Measurements from ENCODE around the gene PRLH. TPM values are rescaled to one million over a fixed set of nuclear protein-coding genes. Genes with fewer than 3 reads are reported as not detected.

The PRLH gene
- polyA plus RNA-seq, 1 experiment, result not detected

GRCh38 chr2:237573721-237574415 is 7.5 kb downstream of the PRLH start:
- CTCF ChIA-PET, result interaction anchor here (0.6 to 4.8 kb wide), 10 partner anchors 8 to 487 kb away, joined by 3 to 111 read pairs (median 24); partner anchors contain the start of genes COPS8 and RAB17
- Histone ChIP-seq H3K27me3 (ENCODE audit: control insufficient read depth, insufficient read depth, low read length) (no peaks in the 10 kb centered on the region; the same call in 1 of the 2 replicates), H3K36me3 (ENCODE audit: control insufficient read depth, insufficient read depth, low read length) (no peaks in the 10 kb centered on the region), H3K4me3 (ENCODE audit: low read depth, low read length) (no peak overlapping the region)
- TF ChIP-seq CTCF (IDR thresholded peaks at IDR 0.05; ENCODE audit: insufficient read depth, low read depth, low read length), result no peak
- no peak for DNase-seq (ENCODE audit: low read depth)
- POLR2A ChIA-PET, result no interaction called here

- TF ChIP-seq CTCF (IDR thresholded peaks at IDR 0.05; ENCODE audit: insufficient read depth, low read depth, low read length), result no peak
- no peak overlapping the region for H3K4me3 ChIP-seq (ENCODE audit: low read depth, low read length)
- no peaks in the 10 kb centered on the region for H3K36me3 ChIP-seq (ENCODE audit: control insufficient read depth, insufficient read depth, low read length)
- no peak for DNase-seq (ENCODE audit: low read depth)
- ChIA-PET CTCF (interaction anchor here (1.0 to 4.5 kb wide), 6 partner anchors 16 to 488 kb away, joined by 4 to 40 read pairs (median 17); partner anchors contain the start of genes COPS8 and RAB17), POLR2A (no interaction called here)
- peaks cover under 1% of the 10 kb centered on the region; the same call in 1 of the 2 replicates for H3K27me3 ChIP-seq (ENCODE audit: control insufficient read depth, insufficient read depth, low read length)
These were observed 8.1 kb downstream of the PRLH start for GRCh38 chr2:237574467-237574866.

GRCh38 chr2:237574894-237575868 is 8.8 kb downstream of the PRLH start:
- H3K27me3 ChIP-seq (ENCODE audit: control insufficient read depth, insufficient read depth, low read length), result peaks cover 3% of the 10 kb centered on the region; the same call in 1 of the 2 replicates
- H3K36me3 ChIP-seq (ENCODE audit: control insufficient read depth, insufficient read depth, low read length), result no peaks in the 10 kb centered on the region
- no peak for TF ChIP-seq CTCF (IDR thresholded peaks at IDR 0.05; ENCODE audit: insufficient read depth, low read depth, low read length)
- H3K4me3 ChIP-seq (ENCODE audit: low read depth, low read length), result no peak overlapping the region
- ChIA-PET POLR2A (interaction anchor here (0.7 kb wide), 1 partner anchor 10 kb away, joined by 3 read pairs; no protein-coding TSS in a partner anchor), CTCF (interaction anchor here (1.0 to 4.5 kb wide), 6 partner anchors 15 to 454 kb away, joined by 4 to 40 read pairs (median 9); partner anchors contain the start of gene RAB17)
- no peak for DNase-seq (ENCODE audit: low read depth)

- peaks cover 3% of the 10 kb centered on the region; the same call in 1 of the 2 replicates for H3K27me3 ChIP-seq (ENCODE audit: control insufficient read depth, insufficient read depth, low read length)
- TF ChIP-seq CTCF (IDR thresholded peaks at IDR 0.05; ENCODE audit: insufficient read depth, low read depth, low read length), result no peak
- DNase-seq (ENCODE audit: low read depth), result no peak
- H3K36me3 ChIP-seq (ENCODE audit: control insufficient read depth, insufficient read depth, low read length), result no peaks in the 10 kb centered on the region
- ChIA-PET CTCF (interaction anchor here (1.2 to 2.5 kb wide), 2 partner anchors 63 to 169 kb away, joined by 7 to 11 read pairs; no protein-coding TSS in a partner anchor), POLR2A (interaction anchor here (0.7 kb wide), 1 partner anchor 9 kb away, joined by 3 read pairs; no protein-coding TSS in a partner anchor)
- H3K4me3 ChIP-seq (ENCODE audit: low read depth, low read length), result no peak overlapping the region
These were observed 9.8 kb downstream of the PRLH start for GRCh38 chr2:237575869-237576862.

All from BJ (cell line).